ENCODE measurements around the gene STYX. TPM values are rescaled to one million over a fixed set of nuclear protein-coding genes. Genes with fewer than 3 reads are reported as not detected.
A peak's percentile ranks its signal among the peaks of the same experiment; 100 is the strongest.

The STYX gene
- total RNA-seq, 1 donor from 2014 or later: 13.1 TPM

DNA sequence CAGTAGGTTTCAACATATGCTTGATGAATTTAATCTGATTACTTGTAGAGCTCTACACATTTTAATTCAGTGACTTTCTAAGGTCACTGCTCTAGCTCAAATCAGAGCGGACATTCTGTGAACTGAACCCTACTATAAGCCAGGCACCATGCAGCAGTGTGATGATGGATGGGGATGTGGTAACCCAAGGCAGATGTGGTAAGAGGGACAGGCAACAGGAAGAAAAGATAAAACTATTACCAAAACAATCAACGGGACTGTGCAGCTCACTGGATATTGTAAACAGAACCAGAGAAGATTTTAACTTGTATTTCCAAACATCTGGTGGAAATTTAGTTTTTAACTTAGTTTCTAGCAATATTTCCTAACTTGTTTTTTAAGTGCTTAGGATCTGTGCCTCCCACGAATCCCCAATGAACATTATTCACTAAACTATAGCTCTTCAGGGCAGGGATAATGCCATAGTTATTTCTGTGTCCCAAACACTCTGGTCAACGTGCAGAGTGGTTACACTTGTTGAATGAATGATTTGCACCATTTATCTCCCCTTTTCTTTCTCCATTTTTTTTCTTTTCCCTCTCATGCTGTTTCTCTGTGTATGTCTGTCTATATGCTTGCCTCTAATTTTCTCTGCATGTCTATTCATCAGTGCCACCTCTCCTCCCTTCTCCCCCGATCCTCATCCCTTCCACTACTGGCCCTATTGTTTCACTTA, 37.6 kb upstream of the STYX start:
- Mint-ChIP-seq H3K4me1 (peaks cover 39% of the 10 kb centered on the region), H3K27me3 (no peaks in the 10 kb centered on the region), H3K9me3 (no peaks in the 10 kb centered on the region), H3K27ac (no peak overlapping the region), H3K4me3 (no peak overlapping the region), H3K36me3 (ENCODE audit: low read depth) (peaks cover 6% of the 10 kb centered on the region)
- no peak for ATAC-seq (ENCODE audit: low read depth)
- no peak for DNase-seq
- TF ChIP-seq, protein P1, sequence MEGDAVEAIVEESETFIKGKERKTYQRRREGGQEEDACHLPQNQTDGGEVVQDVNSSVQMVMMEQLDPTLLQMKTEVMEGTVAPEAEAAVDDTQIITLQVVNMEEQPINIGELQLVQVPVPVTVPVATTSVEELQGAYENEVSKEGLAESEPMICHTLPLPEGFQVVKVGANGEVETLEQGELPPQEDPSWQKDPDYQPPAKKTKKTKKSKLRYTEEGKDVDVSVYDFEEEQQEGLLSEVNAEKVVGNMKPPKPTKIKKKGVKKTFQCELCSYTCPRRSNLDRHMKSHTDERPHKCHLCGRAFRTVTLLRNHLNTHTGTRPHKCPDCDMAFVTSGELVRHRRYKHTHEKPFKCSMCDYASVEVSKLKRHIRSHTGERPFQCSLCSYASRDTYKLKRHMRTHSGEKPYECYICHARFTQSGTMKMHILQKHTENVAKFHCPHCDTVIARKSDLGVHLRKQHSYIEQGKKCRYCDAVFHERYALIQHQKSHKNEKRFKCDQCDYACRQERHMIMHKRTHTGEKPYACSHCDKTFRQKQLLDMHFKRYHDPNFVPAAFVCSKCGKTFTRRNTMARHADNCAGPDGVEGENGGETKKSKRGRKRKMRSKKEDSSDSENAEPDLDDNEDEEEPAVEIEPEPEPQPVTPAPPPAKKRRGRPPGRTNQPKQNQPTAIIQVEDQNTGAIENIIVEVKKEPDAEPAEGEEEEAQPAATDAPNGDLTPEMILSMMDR (IDR thresholded peaks at IDR 0.05): no peak
- ChIA-PET CTCF (no interaction called here), POLR2A (interaction anchor here (1.2 kb wide), 1 partner anchor 36 kb away, joined by 3 read pairs; no protein-coding TSS in a partner anchor)
- intact Hi-C loops (cut with micrococcal nuclease): no loop called here

GRCh38 chr14:52693036-52693435, 36.9 kb upstream of the STYX start:
- Mint-ChIP-seq H3K36me3 (ENCODE audit: low read depth) (peaks cover 6% of the 10 kb centered on the region), H3K4me1 (peaks cover 36% of the 10 kb centered on the region), H3K27me3 (no peaks in the 10 kb centered on the region), H3K9me3 (no peaks in the 10 kb centered on the region), H3K27ac (no peak overlapping the region), H3K4me3 (no peak overlapping the region)
- ChIA-PET CTCF (no interaction called here), POLR2A (no interaction called here)
- intact Hi-C loops (cut with micrococcal nuclease): no loop called here
- TF ChIP-seq, protein P1 (IDR thresholded peaks at IDR 0.05): no peak
- no peak for ATAC-seq (ENCODE audit: low read depth)
- DNase-seq: no peak

DNA sequence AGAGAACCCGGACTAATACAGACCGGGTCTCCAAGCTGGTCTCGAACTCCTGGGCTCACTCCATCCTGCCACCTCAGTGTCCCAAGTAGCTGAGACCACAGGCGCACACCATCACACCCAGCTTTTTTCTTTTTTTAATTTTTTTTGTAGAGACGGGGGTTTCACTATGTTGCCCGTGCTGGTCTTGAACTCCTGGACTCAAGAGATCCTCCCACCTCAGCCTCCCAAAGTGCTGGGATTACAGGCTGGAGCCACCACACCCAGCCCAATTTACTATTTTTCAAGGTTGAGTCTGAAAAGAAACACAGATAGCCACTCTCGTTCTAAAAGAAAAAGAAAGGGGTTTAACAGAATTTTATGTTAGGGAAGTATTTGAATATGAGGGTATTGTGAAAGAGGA, 36.4 kb upstream of the STYX start:
- POLR2A ChIA-PET: no interaction called here
- Mint-ChIP-seq H3K27me3 (no peaks in the 10 kb centered on the region), H3K4me3 (no peak overlapping the region), H3K27ac (no peak overlapping the region), H3K36me3 (ENCODE audit: low read depth) (peaks cover 6% of the 10 kb centered on the region), H3K4me1 (peaks cover 32% of the 10 kb centered on the region), H3K9me3 (no peaks in the 10 kb centered on the region)
- CTCF ChIA-PET: no interaction called here
- ATAC-seq (ENCODE audit: low read depth) (no peak), DNase-seq (no peak)
- TF ChIP-seq, protein P1 (IDR thresholded peaks at IDR 0.05): no peak
- intact Hi-C loops (cut with micrococcal nuclease): no loop called here

DNA sequence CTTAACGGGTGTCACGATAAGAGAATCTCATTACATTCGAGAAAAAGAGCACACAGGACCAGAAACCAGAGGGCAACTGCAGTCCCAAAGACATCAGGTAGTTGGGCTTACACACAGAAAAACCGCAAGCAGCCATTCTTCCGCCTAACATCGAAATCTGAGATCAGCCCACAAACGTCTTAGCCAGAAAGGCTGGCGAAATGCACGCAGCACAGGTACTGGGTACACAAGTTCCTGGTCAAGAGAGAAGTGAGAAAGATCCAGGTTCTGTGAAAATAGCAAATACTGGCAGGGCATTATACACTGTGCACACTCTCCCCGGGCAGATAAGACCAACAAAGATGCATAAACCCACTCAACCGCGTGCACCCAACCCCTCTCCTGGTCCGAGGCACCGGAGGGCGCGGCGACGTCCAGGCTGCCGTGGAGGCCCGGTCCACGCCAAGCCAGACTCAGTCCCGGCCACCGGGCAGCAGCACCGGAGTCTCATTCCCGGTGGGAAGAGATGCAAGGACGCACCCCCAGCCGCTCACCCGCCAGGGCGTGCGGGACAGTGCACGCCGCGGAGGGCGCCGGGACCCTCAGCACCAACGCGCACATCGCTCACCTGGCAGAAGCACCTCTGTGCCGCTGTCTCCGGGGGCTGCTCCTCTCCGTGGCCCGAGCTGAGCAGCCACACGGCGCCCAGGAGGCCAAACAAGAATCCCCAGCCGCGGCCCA, 35.0 kb upstream of the STYX start:
- no peaks in the 10 kb centered on the region for H3K27me3 Mint-ChIP-seq
- ChIA-PET POLR2A (interaction anchor here (0.6 to 1.5 kb wide), 4 partner anchors 10 to 53 kb away, joined by 3 to 7 read pairs (median 6); partner anchors contain the start of genes PSMC6 and STYX), CTCF (no interaction called here)
- peaks cover 6% of the 10 kb centered on the region for H3K36me3 Mint-ChIP-seq (ENCODE audit: low read depth)
- TF ChIP-seq, protein P1 (IDR thresholded peaks at IDR 0.05): no peak
- no peaks in the 10 kb centered on the region for H3K9me3 Mint-ChIP-seq
- H3K4me1 Mint-ChIP-seq: peaks cover 30% of the 10 kb centered on the region
- ATAC-seq (ENCODE audit: low read depth): peak; percentile 51
- peak overlapping the region; percentile 99 for H3K4me3 Mint-ChIP-seq
- intact Hi-C loops (cut with micrococcal nuclease): loop anchor here (1.0 to 5.0 kb wide), 5 partner anchors 12 to 368 kb away; partner anchors contain the start of genes GNPNAT1, PSMC6 and STYX
- DNase-seq: no peak
- peak overlapping the region; percentile 94 for H3K27ac Mint-ChIP-seq

DNA sequence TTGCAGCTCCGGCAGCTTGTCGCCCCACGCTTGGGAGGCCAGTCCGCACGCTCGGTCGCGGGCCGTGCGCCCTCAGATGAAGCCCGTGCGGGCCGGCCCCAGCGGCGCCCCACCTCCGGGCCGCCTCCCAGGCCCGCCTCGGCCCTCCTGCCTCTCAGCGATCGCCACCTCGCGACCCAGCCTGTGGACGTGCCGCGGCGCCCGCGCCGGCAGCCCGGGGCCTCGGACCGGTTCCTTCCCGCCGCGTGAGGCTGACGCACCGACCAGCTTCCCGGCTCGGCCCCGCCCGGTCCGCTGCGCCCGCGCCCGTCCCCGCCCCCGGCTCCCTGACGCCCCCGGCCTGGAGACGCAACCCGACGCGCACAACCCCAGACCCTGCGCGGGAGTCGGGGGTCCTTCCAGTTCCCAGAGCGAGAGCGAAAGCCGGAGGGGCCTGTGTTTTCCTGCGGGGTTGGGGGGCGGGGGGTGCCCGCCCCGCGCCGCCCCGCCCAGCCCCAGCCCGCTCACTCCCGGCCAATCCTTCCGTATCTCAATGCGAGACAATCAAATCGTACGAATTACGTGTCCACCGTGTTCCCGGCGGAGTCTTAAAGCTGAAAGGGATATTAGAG, 34.4 kb upstream of the STYX start, which contains the start of gene ERO1A:
TSS of gene ERO1A (minus strand) at position 78 of the 611 bp plus-strand sequence. CDS start at position 1, 77 bp downstream.
- Mint-ChIP-seq H3K9me3 (no peaks in the 10 kb centered on the region), H3K27ac (peak within 1 kb of the TSS; percentile 94), H3K27me3 (no peaks in the 10 kb centered on the region), H3K36me3 (ENCODE audit: low read depth) (peaks cover 6% of the 10 kb centered on the region), H3K4me1 (peaks cover 30% of the 10 kb centered on the region), H3K4me3 (peak within 1 kb of the TSS; percentile 99)
- ChIA-PET POLR2A (interaction anchor here (0.6 to 1.5 kb wide), 9 partner anchors 9 to 456 kb away, joined by 3 to 7 read pairs (median 4); partner anchors contain the start of genes PSMC6 and STYX), CTCF (no interaction called here)
- ATAC-seq (ENCODE audit: low read depth) (peak; percentile 75), DNase-seq (peak; percentile 73)
- TF ChIP-seq, protein P1 (IDR thresholded peaks at IDR 0.05): no peak
- intact Hi-C loops (cut with micrococcal nuclease): loop anchor here (1.0 to 5.0 kb wide), 4 partner anchors 12 to 368 kb away; partner anchors contain the start of genes PSMC6 and STYX
